ENCODE data around the gene SMG6. TPM values are rescaled to one million over a fixed set of nuclear protein-coding genes. Genes with fewer than 3 reads are reported as not detected.

SMG6 gene
- total and polyA plus RNA-seq, 2 experiments from 2014 or later, result 23.0 to 50.8 TPM

DNA sequence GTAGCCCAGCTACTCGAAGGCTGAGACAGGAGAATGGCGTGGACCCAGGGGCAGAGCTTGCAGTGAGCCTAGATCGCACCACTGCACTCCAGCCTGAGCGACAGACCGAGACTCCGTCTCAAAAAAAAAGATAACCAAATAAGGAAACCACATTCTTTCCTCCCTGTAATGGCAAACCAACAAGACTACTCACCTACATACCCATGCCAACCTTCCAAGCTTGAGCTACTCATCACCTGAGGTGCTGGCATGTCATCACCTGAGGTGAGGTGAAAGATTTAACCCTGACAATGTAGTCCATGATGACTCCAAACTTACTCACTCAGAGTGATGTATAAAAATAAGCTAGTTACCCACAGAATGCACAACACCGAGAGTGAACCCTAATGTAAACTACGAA, 85.2 kb downstream of the SMG6 start:
- TF ChIP-seq, protein P1, sequence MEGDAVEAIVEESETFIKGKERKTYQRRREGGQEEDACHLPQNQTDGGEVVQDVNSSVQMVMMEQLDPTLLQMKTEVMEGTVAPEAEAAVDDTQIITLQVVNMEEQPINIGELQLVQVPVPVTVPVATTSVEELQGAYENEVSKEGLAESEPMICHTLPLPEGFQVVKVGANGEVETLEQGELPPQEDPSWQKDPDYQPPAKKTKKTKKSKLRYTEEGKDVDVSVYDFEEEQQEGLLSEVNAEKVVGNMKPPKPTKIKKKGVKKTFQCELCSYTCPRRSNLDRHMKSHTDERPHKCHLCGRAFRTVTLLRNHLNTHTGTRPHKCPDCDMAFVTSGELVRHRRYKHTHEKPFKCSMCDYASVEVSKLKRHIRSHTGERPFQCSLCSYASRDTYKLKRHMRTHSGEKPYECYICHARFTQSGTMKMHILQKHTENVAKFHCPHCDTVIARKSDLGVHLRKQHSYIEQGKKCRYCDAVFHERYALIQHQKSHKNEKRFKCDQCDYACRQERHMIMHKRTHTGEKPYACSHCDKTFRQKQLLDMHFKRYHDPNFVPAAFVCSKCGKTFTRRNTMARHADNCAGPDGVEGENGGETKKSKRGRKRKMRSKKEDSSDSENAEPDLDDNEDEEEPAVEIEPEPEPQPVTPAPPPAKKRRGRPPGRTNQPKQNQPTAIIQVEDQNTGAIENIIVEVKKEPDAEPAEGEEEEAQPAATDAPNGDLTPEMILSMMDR (IDR thresholded peaks at IDR 0.05; ENCODE audit: low read depth, low read length), result no peak
- H3K27ac ChIP-seq, result peak overlapping the region; percentile 19
- no peak for DNase-seq (ENCODE audit: low read depth in 1 of 2, low spot score in 1 of 2)
- H3K36me3 ChIP-seq, result no peaks in the 10 kb centered on the region
- H3K4me1 ChIP-seq (ENCODE audit: low read depth), result peaks cover 45% of the 10 kb centered on the region
- no peaks in the 10 kb centered on the region for H3K27me3 ChIP-seq
- H3K9me3 ChIP-seq (ENCODE audit: low read depth), result no peaks in the 10 kb centered on the region
- no peak overlapping the region for H3K4me3 ChIP-seq

DNA sequence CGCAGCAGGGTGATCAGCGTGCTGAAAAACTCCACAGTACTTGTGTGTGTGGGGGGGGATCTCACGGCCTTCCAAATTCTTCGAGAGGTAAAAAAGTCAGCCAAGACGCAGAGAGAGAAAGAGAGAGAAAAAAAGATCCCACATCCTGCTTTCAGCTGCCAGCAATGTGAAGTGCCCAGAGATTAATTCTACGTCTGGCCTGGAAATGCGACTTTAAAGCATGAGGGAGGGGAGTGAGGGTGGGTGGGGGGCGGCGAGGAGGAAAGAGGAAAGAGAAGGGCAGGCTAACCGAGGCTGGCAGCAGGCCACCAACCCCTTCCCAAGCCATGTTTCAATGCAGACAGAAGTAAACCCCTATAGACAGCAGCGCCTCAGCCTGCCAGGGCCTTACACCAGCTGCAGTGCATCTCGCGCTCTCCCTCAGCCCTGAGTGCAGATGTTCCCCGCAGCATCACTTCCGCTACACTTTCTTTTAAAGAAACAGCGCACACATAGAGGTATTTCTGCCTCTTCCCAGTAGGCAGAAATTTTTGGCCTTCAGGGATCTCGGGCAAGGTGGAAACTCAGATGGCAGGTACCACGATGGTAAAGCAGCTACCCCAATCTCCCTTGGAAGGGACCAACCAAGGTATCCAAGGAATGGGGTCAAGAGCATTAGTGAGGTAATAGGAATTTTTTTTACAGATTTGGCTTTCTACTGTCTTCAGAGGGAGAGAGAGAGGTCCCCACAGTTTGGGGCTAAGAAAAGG, 87.8 kb downstream of the SMG6 start:
- Histone ChIP-seq H3K4me3 (peak overlapping the region; percentile 1), H3K9me3 (ENCODE audit: low read depth) (no peaks in the 10 kb centered on the region), H3K27ac (peak overlapping the region; percentile 96), H3K4me1 (ENCODE audit: low read depth) (peaks cover 52% of the 10 kb centered on the region), H3K36me3 (no peaks in the 10 kb centered on the region), H3K27me3 (no peaks in the 10 kb centered on the region)
- TF ChIP-seq, protein P1 (IDR thresholded peaks at IDR 0.05; ENCODE audit: low read depth, low read length), result no peak
- peak; percentile 59 to 97 for DNase-seq (ENCODE audit: low read depth in 1 of 2, low spot score in 1 of 2)

DNA sequence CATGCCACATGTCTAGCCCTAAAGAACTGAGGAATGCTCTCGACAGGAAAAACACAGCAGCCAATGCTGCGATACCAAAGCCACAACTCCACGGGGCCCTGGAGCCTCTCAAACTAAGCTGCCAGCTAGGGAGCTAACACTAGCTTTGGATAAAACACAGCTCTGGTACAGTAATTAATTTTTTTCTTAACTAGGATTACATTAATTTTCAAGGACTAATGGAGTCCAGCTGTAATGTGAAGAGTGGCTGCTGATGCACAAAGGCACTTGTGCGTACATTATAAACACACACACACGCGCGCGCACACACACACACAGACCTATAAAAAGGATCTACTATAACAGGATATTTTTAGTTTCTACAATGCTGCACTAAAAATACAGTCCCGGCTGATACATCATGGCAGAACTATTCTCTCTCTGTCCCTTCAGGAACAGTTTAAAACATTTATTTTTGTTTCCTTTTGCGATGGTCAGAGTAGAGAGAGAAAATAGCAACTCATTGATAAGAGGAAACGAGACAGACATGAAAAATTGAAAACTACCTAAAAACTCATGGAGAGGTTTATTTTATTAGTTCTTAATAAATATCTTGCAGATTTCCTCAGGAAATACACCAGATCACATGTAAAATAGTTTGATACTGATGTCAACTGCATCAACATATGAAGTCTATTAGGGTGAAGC, 88.5 kb downstream of the SMG6 start:
- peak; percentile 68 to 84 for DNase-seq (ENCODE audit: low read depth in 1 of 2, low spot score in 1 of 2)
- no peaks in the 10 kb centered on the region for H3K36me3 ChIP-seq
- H3K27me3 ChIP-seq, result no peaks in the 10 kb centered on the region
- H3K4me1 ChIP-seq (ENCODE audit: low read depth), result peaks cover 52% of the 10 kb centered on the region
- peak overlapping the region; percentile 96 for H3K27ac ChIP-seq
- TF ChIP-seq, protein P1 (IDR thresholded peaks at IDR 0.05; ENCODE audit: low read depth, low read length), result no peak
- peak overlapping the region; percentile 1 for H3K4me3 ChIP-seq
- H3K9me3 ChIP-seq (ENCODE audit: low read depth), result no peaks in the 10 kb centered on the region

DNA sequence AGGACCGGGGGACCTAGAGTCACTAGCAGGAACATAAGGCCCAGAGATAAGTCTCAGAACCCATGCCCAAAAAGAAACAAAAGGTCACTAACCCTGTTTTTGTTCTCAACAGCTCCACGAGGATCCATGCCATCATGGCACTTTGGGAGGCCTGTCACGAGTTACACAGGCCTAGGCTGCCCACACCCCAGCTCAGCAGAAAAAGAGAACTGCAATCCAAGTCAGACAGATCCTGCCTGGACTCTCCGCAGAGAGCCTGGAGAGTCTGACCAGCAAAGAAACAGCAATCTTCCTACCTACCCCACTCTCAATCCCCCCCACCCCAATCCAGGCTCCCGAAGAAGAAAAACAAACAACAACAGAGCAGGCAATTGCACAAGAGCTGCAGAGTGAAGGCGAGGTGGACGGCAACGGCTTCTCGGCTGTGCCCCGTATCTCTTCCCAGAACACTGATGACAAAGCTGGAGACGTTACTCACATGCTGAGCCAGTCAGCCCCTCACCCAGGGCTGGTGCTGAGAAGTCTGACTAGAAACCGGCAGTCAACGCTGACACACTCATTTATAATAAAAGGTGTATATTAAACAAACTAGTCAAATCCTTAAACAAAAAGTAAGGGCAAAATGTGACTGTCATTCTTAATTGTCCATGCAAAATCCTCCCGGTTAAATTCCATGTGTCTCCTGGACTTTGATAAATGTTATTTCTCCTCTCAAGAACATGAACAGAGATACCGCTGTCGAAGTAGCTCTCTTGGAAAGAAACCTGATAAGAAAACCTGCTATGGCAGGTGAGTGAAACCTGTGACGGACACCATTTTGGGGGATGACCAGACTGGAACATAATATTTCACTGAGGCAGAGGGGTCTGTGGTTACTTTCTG, 89.3 kb downstream of the SMG6 start:
- TF ChIP-seq, protein P1 (IDR thresholded peaks at IDR 0.05; ENCODE audit: low read depth, low read length), result no peak
- Histone ChIP-seq H3K4me3 (peak overlapping the region; percentile 0), H3K4me1 (ENCODE audit: low read depth) (peaks cover 52% of the 10 kb centered on the region), H3K9me3 (ENCODE audit: low read depth) (no peaks in the 10 kb centered on the region), H3K27ac (peak overlapping the region; percentile 96), H3K27me3 (no peaks in the 10 kb centered on the region), H3K36me3 (no peaks in the 10 kb centered on the region)
- peak; percentile 66 to 94 for DNase-seq (ENCODE audit: low read depth in 1 of 2, low spot score in 1 of 2)

DNA sequence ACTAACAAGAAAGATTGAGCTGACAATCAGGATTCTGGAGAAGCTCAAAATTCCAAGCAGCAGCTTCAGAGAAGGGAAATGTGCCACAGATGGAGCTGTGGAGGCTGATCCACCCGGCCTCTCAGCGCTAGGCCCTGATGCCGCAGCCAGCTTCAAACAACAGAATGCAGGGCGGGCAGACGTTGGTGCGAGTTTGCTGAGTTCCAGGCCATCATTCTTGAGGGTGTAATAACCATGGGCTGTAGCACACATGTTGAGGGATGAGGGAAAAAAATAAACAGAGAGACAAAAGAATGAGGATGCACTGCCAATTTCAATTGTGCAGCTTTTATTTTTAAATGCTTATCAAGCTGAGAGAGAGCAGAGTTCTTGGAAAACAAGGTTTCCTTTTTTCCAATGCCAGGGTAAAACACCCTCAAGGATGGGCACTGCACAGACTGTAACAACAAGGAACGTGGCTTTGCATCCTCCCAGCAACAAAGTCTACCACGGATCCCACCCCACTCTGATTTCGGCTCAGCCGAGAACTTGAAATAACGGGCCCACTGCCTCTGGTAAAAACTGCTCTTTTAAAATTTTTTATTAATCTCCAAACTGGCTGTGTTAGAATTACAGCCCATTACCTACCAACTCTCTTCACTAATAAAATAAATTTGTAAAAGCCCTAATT, 90.2 kb downstream of the SMG6 start:
- peak overlapping the region; percentile 96 for H3K27ac ChIP-seq
- H3K27me3 ChIP-seq, result no peaks in the 10 kb centered on the region
- peak in 1 of 2 donors; percentile 51 for DNase-seq (ENCODE audit: low read depth in 1 of 2, low spot score in 1 of 2)
- TF ChIP-seq, protein P1 (IDR thresholded peaks at IDR 0.05; ENCODE audit: low read depth, low read length), result no peak
- H3K36me3 ChIP-seq, result no peaks in the 10 kb centered on the region
- H3K9me3 ChIP-seq (ENCODE audit: low read depth), result no peaks in the 10 kb centered on the region
- H3K4me3 ChIP-seq, result no peak overlapping the region
- peaks cover 58% of the 10 kb centered on the region for H3K4me1 ChIP-seq (ENCODE audit: low read depth)

All from cardiac muscle cell (in vitro differentiated cells and primary cell).